Ovary (tissue), 3 donors: ENCODE data around the gene CMPK2.

Experiments
- POLR2A ChIP-seq: fragments of 450-650 bp; IDR thresholded peaks from one replicate; pipeline ENCODE4 v1.6.1; 2017; ENCODE audit warnings: antibody characterized with exemption, mild to moderate bottlenecking, moderate library complexity
- TF ChIP-seq, protein P1 (sequence below), 3 donors: fragments of 450-650 bp in 2 of 3; fragments of 200-600 bp in 1 of 3; IDR thresholded peaks; one replicate each; pipeline versions ENCODE4 v1.5.1 to v1.8.0; 2016 to 2022; ENCODE audit warnings: antibody characterized with exemption in 3 of 3, mild to moderate bottlenecking in 1 of 3
- donor health status: DM: no; HTN: no; CAD: no.

DNA sequence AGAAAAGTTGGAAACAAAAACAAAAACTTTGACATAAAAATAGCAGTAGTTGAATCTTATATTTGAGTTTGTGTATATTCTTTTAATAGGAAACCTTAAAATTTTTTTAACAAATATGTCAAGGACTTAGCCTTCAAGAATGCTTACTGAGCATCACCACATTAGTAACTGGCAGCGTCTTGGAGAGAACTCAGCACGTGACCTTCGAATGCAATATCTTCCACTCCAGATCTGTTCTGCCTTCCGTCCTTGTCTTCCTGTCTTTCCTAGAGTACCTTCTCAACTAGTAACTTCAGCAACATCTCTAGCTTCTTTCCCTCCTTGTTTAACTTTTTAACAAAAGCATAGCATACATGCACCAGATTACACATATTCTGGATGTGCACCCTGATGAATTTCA lies 12.8 kb upstream of the CMPK2 start:
- TF ChIP-seq POLR2A, result no peak
- TF ChIP-seq, protein P1, sequence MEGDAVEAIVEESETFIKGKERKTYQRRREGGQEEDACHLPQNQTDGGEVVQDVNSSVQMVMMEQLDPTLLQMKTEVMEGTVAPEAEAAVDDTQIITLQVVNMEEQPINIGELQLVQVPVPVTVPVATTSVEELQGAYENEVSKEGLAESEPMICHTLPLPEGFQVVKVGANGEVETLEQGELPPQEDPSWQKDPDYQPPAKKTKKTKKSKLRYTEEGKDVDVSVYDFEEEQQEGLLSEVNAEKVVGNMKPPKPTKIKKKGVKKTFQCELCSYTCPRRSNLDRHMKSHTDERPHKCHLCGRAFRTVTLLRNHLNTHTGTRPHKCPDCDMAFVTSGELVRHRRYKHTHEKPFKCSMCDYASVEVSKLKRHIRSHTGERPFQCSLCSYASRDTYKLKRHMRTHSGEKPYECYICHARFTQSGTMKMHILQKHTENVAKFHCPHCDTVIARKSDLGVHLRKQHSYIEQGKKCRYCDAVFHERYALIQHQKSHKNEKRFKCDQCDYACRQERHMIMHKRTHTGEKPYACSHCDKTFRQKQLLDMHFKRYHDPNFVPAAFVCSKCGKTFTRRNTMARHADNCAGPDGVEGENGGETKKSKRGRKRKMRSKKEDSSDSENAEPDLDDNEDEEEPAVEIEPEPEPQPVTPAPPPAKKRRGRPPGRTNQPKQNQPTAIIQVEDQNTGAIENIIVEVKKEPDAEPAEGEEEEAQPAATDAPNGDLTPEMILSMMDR (IDR thresholded peaks at IDR 0.05), result no peak
